HG02610 (cell line): ENCODE measurements around the gene AHSG.

ENCODE experiments used
- ATAC-seq: cut with Tn5 transposase; IDR thresholded peaks from one replicate; pipeline ENCODE4 v1.9.1; 2021; ENCODE audit warnings: mild to moderate bottlenecking, moderate library complexity; ENCODE audit not compliant: unreplicated experiment

Gene AHSG

GRCh38 chr3:186639778-186640472 lies 27.1 kb downstream of the AHSG start, which contains the start of gene FETUB:
Gene FETUB, plus strand, starts transcription at chr3:186640399. Its CDS starts 62 bp downstream, at chr3:186640461.
- no peak for ATAC-seq

GRCh38 chr3:186640473-186640818 lies 27.6 kb downstream of the AHSG start:
- no peak for ATAC-seq

GRCh38 chr3:186640929-186641328 lies 28.1 kb downstream of the AHSG start:
- no peak for ATAC-seq

- no peak for ATAC-seq
Measured at GRCh38 chr3:186642014-186642413, 29.2 kb downstream of the AHSG start.

GRCh38 chr3:186643493-186643892 lies 30.6 kb downstream of the AHSG start:
- ATAC-seq: peak; percentile 68

- ATAC-seq: no peak
Measured at GRCh38 chr3:186644683-186645082, 31.8 kb downstream of the AHSG start.

GRCh38 chr3:186646106-186646505 lies 33.2 kb downstream of the AHSG start:
- no peak for ATAC-seq

GRCh38 chr3:186646841-186647240 lies 34.0 kb downstream of the AHSG start:
- ATAC-seq: no peak

- no peak for ATAC-seq
Measured at GRCh38 chr3:186648851-186649250, 36.0 kb downstream of the AHSG start.

GRCh38 chr3:186651678-186652215 lies 38.9 kb downstream of the AHSG start:
- no peak for ATAC-seq

- peak; percentile 80 for ATAC-seq
Measured at GRCh38 chr3:186653080-186653707, 40.3 kb downstream of the AHSG start.

- ATAC-seq: no peak
Measured at GRCh38 chr3:186653984-186654383, 41.1 kb downstream of the AHSG start.

GRCh38 chr3:186663361-186664118 lies 50.7 kb downstream of the AHSG start:
- no peak for ATAC-seq

- no peak for ATAC-seq
Measured at GRCh38 chr3:186664119-186664495, 51.2 kb downstream of the AHSG start.

GRCh38 chr3:186664506-186664905 lies 51.6 kb downstream of the AHSG start:
- ATAC-seq: no peak

GRCh38 chr3:186665625-186666188 lies 52.8 kb downstream of the AHSG start, which contains the start of gene HRG:
Gene HRG, plus strand, starts transcription at chr3:186666014. Its CDS starts 18 bp downstream, at chr3:186666032.
- no peak for ATAC-seq

GRCh38 chr3:186668426-186668825 lies 55.6 kb downstream of the AHSG start:
- ATAC-seq: no peak

- no peak for ATAC-seq
Measured at GRCh38 chr3:186669378-186670084, 56.7 kb downstream of the AHSG start.

GRCh38 chr3:186670155-186670554 lies 57.3 kb downstream of the AHSG start:
- ATAC-seq: no peak
